Hypothalamus (tissue), 51 donors: ENCODE results near the gene CWH43.
A peak's percentile ranks its signal among the peaks of the same experiment; 100 is the strongest.
"Not testable (repeated sequence)": the region's sequence is repeated elsewhere in the genome, so short reads cannot be mapped to it uniquely, and the experiment has no call there.

ENCODE experiments used
- DNase-seq, 51 donors: peaks; one replicate each; lab custom pipeline; 2025; lab: John Stamatoyannopoulos, UW

The CWH43 gene

DNA sequence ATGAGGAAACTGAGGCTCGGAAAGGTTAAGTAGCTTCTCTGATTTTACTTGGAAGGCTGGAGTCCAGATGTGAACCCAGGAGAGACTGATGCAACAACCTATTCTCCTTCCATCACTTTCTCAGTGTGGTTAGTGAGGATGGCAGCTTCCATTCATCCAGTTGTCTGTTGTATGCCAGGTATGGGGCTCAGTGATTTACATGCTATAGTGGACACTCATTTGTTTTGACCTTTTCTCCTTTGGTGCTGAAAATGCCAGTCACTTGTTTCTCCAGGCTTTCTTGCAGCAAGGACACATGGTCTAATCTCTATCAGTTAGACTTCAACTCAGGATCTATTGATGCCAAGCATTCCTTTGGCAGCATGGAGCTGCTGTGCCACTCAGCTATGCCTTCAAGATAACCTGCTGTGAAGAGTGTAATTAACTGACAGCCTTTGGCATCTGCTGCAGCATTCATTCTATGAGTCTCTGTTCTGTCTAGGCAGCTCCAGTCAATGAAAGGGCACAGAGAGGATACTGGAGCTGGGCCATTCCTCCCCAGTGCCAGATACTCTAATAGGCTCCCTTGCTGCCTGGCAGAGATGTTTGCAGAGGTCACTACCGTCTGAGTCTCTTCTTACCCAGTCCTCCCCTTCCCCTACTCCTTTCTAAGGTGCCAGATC is 11.0 kb upstream of the CWH43 start:
- peak in 16 of 51 donors; percentile 0 to 43 (median 8) for DNase-seq

DNA sequence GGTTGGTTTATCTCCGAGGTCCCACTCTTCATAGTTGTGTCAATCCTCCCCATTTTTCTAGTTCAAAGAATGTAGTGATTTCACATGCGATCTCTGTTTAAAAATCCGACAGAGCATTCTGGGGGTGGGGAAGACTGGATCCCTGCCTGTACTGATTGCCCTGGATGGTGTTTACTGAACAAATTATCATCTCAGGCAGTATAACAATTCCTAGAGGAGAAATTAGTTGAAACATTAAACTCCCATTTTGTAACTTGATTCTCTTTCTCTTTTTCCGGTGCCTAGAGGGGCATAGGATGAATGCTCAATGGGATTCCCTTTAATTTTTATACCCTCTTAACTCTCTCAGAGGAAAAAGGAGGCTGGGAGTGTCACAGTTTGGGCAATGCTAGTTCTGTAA is 10.0 kb upstream of the CWH43 start:
- no peak for DNase-seq

DNA sequence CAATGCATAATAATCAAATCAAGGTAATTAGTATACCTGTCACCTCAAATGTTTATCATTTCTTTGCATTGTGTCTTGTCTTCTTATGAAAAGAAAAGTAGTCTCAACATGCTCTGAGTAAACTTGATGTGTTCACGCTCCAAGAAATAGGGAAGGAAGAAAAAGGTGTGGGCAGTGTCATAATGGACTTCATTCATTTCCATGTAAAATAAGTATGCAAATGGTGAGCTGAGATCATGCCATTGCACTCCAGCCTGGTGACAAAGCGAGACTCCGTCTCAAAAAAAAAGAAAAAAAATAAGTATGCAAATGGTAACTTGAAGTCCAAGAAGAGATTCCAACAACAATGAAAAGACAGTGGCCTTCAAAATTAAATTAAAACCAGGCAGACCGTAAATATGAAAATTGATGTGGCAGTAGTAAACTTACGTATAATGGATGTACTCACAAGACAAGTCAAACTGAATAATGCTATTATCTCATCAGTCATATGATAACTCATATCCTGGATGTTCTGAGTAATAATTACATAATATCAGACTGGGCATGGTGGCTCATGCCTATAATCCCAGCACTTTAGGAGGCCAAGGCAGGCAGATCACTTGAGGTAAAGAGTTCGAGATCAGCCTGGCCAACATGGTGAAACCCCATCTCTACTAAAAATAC is 6.0 kb upstream of the CWH43 start:
- no peak for DNase-seq

DNA sequence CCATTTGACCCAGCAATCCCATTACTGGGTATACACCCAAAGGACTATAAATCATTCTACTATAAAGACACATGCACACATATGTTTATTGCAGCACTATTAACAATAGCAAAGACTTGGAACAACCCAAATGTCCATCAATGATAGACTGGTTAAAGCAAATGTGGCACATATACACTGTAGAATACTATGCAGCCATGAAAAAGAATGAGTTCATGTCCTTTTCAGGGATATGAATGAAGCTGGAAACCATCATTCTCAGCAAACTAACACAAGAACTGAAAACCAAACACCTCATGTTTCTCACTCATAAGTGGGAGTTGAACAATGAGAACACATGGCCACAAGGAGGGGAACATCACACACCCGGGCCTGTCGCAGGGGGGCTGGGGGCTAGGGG is 2.1 kb upstream of the CWH43 start:
- not testable (repeated sequence) for DNase-seq

DNA sequence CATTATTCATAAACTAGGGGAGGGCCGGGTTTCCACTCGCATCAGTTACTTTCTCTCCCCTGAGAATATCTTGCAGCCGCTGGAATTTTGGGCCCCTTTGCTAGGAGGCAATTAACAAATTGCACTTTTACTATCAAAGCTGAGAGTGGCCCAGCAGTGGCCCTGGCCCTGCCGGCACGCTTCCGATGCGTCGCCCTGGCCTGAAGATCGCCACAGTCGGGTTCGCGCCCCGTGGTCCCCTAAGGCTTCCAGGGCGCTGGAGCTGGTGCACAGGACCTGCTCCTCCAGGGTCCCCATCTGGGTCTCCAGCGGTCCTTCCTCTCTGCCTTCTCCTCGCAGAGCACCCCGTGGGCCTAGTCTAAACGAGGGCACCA is 486 bp upstream of the CWH43 start:
- DNase-seq: no peak

DNA sequence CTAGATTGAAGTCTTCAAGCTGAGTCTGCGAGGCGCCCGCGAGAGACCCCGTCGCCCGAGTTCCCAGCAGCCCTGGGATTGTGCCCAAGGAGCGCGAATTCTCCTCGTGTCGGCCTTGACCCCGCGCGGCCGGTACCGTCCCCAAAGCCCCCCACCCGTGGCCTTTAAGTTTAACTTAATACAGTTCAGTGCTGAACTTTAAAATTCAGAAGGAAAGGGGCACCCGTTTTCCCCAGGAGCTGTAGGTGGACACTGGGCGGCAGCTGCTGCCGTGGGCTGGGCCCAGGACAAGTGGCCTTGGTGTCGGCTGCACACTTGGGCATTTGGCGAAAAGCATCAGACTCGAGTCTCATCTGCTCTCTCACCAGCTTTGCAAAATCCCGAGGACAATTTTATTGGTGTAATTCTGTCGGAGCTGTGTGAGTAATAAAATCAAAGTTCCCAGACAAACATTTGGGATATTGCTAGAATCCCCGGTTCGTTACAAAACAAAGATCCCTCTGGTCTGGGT is 634 bp downstream of the CWH43 start:
- DNase-seq: no peak

DNA sequence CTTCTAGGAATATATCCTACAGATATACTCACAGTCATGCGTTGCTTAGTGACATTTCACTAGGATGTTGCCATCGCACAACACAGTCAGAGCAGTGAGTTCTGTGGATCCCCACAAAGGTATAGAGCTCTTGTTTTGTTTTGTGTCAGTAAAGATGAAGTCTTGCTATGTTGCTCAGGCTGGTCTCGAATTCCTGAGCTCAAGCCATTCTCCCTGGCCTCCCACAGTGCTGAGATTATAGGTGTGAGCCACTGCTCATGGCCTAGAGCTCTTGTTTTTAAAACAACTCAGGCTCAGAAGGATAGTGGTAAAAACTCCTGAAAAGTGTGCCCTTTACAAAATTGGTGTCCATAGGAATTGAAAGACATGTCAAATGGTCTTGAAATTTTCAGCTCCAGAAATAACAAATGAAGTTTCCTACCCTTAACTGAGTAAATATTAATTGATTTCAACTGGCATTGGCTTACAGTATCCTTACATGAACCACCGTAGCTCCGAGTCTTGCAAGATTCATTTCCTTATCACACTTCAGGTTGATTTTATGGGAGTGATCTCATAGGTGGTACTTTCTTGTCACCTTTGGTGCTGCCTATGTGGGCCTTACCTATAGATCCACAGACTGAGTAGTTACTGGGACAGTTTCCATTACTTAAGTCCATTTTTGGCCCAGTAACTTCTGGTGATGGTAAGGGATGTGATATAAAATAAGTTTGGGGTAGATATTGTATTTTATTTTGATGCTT is 3.6 kb downstream of the CWH43 start:
- no peak for DNase-seq

DNA sequence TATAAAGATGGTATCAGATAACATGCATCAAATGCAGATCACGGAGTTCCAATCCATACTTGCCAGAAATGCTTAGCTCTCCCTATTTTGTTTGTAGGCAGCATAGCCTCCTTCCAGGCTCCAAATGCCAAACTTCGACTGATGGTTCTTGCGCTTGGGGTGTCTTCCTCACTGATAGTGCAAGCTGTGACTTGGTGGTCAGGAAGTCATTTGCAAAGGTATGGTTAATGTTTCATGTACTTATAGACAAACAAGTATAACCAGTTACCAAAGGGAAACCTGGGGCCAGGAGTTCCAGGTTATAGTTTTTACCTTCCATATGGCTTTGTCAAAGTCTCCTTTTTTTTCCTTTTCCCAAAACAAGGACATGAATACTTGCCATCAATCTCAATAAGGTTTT is 5.3 kb downstream of the CWH43 start:
- no peak for DNase-seq

DNA sequence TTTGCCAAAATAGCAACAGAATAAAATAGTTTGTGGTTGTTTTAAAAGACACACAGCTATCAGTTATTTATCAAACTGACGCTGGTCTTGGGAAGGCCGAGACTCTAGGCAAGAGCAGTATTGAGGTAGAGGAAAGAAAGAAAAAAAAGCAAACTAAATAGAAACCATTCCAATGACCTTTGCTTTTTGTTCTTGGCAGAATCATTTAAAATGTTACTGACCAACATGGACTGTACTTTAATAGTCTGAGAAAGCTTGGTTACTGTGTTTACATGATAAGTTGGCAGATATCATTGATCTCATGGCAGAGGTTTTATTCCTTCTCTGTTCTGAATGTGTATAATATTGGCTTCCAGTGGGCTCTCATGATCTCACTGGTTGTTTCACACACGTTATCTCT is 11.9 kb downstream of the CWH43 start:
- no peak for DNase-seq

DNA sequence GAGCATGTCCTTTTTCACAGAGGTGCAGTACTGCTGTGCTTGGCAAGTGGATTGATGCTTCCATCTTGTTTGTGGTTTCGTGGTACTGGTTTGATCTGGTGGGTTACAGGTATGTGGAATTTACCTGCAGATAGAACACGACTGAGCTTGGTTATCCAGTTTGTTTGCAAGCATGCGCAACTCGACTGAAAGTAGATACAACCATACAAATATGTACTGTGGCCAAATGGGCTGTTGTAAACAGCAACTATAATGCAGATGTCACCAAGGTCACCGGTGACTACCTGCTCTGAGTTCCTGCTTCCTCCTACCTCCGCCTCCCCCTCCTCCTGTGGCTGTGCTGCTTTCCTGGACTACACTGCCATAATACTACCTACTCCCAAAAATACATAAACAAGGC is 12.4 kb downstream of the CWH43 start:
- DNase-seq: no peak

DNA sequence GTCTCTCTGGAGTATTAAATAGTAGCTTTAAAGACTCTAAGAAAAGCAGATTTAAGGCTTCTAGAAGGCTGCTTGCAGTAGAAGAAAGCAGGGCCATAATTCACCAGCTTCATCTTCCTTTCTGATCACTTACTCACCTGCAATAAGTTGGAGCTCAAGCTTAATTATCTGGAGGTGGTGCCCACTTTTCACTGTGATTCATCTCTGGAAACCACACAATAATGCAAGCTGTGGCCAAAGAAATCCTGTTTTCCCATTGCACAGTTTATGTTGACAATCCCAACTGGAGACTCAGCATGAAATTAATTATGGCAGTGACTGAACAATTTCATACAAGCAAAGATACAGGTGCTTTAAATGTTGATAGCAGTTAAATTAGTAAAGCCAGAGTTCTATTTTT is 14.7 kb downstream of the CWH43 start:
- DNase-seq: no peak

DNA sequence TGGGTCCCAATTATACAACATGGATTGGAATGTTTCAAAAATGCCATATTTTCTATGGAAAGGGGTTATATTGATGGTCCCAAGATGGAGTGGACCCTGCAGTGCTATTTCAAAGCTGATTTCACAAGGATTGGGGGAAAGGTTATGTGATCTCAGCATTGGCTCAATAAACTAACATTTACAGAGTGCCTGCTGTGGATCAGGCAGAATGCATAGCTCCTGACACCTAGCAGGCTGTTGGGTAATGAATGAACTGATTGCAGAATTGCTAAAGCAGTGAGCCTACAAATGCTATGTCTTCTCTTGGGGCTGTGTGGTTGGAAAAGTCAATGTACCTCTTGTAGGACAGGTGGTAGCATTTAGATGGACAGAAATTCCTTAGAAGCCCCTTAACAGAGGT is 16.9 kb downstream of the CWH43 start:
- DNase-seq: no peak

DNA sequence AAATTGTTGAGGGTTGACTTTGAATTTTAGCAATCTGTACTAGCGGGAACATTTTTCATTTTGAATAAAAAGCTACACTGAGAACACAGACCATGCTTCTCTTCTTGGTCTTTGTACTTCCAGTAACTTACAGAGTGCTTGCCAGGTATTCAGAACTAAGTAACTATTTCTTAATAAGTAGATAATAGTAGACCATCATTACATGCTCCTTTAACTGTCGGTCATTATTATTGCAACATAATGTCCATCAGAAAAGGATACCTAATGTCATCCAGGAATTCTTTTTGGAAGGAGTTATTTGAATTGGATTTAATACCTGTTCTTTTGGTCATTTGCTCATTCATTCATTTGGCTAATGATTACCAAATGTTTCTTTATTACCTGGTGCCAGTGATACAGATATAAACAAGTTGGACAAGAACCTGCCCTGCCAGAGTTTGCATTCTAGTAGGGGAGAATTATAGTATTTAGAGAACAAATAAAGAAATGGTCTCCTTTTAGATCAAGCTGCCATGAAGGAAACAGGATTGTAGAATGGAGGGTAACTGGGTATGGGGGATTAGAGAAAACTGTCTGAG is 32.7 kb downstream of the CWH43 start:
- no peak for DNase-seq

DNA sequence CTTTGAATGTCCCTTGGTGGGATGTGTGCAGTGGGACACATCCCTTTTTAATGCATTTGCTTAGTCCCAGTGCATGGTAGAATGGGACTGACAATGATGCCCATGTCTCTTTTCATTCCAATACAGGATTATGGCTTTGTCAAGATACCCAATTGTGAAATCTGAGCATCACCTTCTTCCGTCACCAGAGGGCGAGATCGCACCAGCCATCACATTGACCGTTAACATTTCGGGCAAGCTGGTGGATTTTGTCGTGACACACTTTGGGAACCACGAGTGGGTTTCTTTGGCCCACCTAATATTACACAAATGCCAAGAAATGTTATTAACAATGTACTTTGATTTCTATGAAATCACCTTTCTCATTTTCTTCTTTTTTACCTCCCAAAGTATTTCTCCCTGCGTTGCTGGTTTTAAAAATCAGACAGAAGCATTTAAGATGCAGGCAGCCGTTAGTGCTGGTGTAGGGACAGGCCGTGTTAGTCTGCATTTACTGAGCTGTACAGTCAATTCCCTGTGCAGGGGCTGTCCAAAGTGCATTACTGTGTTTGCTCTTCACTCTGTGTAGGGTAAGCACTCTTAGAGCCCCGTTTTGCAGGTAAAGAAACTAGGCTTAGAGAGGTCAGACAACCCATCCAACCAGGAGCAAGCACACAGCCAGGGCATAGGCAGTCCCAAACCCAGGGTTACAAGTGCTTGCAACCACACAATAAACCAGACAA is 46.5 kb downstream of the CWH43 start:
- peak in 28 of 51 donors; percentile 0 to 50 (median 8) for DNase-seq

DNA sequence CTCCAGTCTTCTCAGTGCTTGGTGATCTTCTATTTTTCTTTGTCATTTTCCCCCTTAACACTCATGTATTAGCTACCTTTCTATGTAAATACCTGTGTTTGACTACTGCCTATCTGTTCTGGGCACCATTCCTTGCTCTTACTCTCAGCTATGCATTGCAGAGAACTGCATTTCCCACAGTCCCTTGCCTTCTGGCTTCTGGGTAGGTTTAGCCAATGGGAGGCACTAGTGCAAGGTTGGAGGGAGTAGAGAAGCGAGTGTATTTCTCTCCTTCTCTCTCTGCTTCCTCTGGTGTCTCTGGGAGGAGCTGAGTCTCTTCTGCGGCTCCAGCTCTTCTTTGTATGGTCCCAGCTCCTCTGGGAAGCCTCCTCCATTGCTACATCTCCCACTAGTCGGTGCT is 50.5 kb downstream of the CWH43 start:
- DNase-seq: no peak

DNA sequence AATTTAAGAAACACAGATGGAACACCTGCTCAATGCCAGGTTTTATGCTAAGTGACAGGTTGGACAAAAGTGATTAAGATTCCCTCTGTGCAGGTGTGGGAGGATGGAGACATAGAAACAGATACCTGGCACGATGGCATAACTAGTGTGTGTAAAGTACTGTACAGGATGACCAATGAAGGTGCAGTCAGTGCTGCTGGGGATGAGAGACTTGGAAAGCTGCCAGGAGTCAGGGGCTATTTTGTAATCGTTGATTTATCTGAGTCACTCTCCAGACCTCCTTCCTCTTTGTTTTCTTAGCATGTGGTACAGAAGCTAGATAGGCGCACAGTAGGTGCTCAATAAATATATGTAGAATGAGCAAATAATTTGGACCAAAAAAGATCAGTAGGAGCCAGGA is 58.2 kb downstream of the CWH43 start:
- no peak for DNase-seq

DNA sequence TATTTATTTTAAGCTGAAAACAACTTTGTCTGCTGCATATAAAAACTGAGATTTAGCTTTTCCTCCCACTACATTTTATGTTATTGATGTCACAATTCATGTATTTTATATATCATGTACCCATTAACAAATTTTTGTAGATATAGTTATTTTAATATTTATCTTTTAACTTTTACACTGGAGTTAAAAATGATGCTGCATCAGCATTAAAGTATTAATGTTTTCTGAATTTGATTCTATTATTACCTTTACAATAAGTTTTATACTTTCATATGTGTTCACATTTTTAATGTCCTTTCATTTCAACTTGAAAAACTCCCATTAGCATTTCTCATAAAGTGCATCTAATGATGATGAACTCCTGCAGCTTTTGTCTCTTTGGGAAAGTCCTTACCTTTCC is 72.2 kb downstream of the CWH43 start:
- DNase-seq: no peak

DNA sequence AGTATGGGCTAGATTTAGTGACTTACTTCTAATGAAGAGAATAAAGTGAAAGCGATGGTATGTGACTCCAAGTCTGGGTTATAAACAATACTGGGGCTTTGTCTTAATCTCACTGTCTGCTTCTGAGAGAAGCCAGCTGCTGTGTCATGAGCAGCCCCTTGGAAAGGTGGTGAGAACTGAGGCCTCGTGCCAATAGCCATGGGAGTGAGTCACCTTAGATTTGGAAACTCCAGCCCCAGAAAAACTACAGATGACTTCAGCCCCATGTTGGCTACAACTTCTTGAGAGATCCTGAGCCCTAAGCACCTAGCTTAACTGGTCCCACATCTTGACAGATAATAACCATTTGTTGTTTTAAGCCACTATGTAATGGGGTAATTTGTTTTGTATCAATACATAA is 77.6 kb downstream of the CWH43 start:
- no peak for DNase-seq

DNA sequence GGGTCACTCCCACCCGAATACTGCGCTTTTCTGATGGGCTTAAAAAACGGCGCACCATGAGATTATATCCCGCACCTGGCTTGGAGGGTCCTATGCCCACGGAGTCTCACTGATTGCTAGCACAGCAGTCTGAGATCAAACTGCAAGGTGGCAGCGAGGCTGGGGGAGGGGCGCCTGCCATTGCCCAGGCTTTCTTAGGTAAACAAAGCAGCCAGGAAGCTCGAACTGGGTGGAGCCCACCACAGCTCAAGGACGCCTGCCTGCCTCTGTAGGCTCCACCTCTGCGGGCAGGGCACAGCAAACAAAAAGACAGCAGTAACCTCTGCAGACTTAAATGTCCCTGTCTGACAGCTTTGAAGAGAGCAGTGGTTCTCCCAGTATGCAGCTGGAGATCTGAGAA is 86.1 kb downstream of the CWH43 start:
- DNase-seq: not testable (repeated sequence)

DNA sequence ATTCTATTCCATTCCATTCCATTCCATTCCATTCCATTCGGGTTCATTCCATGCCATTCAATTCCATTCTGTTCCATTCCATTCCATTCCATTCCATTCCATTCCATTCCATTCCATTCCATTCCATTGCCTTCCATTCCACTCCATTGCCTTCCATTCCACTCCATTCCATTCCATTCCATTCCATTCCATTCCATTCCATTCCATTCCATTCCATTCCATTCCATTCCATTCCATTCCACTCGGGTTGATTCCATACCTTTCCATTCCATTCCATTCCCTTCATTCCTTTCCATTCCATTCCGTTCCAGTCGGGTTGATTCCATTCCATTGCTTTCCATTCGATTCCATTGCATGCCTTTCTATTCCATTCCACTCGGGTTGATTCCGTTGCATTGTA is 105.8 kb downstream of the CWH43 start:
- not testable (repeated sequence) for DNase-seq

DNA sequence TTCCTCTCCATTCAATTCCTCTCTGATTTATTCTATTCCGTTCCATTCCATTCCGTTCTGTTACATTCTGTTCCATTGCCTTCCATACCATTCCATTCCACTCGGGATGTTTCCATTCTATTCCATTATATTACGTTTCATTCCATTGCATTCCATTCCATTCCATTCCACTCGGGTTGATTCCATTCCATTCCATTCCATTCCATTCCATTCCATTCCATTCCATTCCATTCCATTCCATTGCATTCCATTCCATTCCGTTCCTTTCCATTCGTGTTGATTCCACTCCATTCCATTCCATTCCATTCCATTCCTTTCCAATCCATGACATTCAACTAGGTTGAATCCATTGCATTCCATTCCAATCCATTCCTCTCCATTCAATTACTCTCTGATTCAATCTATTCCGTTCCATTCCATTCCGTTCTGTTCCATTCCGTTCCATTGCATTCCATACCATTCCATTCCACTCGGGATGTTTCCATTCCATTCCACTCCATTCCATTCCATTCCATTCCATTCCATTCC is 106.6 kb downstream of the CWH43 start:
- DNase-seq: not testable (repeated sequence)
